Cardiac muscle cell (in vitro differentiated cells and primary cell): ENCODE results near the gene SERPINA5. TPM values are rescaled to one million over a fixed set of nuclear protein-coding genes. Genes with fewer than 3 reads are reported as not detected.
"Not testable (repeated sequence)": the region's sequence is repeated elsewhere in the genome, so short reads cannot be mapped to it uniquely, and the experiment has no call there.

Experiments
- DNase-seq, 2 donors: peaks; one replicate each; pipeline versions ENCODE4 v3.0.0 to v3.0.0-alpha.2; 2010 to 2017; ENCODE audit warnings: low read depth in 1 of 2, low spot score in 1 of 2
- H3K27ac ChIP-seq: fragments of 200-600 bp; sonication (generic); 2 replicates; pipeline ENCODE4 v1.5.1; 2016
- H3K27me3 ChIP-seq: fragments of 200-600 bp; sonication (generic); 2 replicates; pipeline ENCODE4 v1.6.0; 2016; ENCODE audit warnings: control low read depth
- H3K36me3 ChIP-seq: fragments of 200-600 bp; sonication (generic); 2 replicates; pipeline ENCODE4 v1.5.1; 2016; ENCODE audit warnings: control low read depth
- H3K4me1 ChIP-seq: fragments of 200-600 bp; sonication (generic); 2 replicates; pipeline ENCODE4 v1.8.1; 2017; ENCODE audit warnings: low read depth, mild to moderate bottlenecking, mixed run types
- H3K4me3 ChIP-seq: fragments of 200-600 bp; sonication (generic); 2 replicates; pipeline ENCODE4 v1.5.1; 2016; ENCODE audit warnings: mild to moderate bottlenecking
- H3K9me3 ChIP-seq: fragments of 200-600 bp; sonication (generic); 2 replicates; pipeline ENCODE4 v1.5.1; 2017; ENCODE audit warnings: low read depth, mild to moderate bottlenecking, control low read depth
- CTCF ChIP-seq: IDR thresholded peaks from 2 replicates; pipeline ENCODE4 v1.5.1; 2012; ENCODE audit warnings: low read depth, mild to moderate bottlenecking, low read length
- polyA plus RNA-seq: library from polyadenylated mRNA; unstranded; fragments of >200 nt; fragmentation: Nextera tagmentation; extraction: Ambion mirVana; gene quantifications from 2 replicates; pipeline ENCODE4 v1.2.1, GENCODE V29; 2016
- total RNA-seq: library from RNA; depleted of rRNA; stranded (reverse); fragments of >200 nt; gene quantifications from 2 replicates; pipeline ENCODE4 v1.2.3, GENCODE V29; 2016

The SERPINA5 gene
- total and polyA plus RNA-seq, 2 experiments from 2014 or later, result not detected

- H3K27ac ChIP-seq, result no peak overlapping the region
- H3K9me3 ChIP-seq, result no peaks in the 10 kb centered on the region
- H3K27me3 ChIP-seq, result no peaks in the 10 kb centered on the region
- no peaks in the 10 kb centered on the region for H3K4me1 ChIP-seq
- TF ChIP-seq CTCF, result no peak
- no peak overlapping the region for H3K4me3 ChIP-seq
- no peaks in the 10 kb centered on the region for H3K36me3 ChIP-seq
- no peak for DNase-seq
Observed at GRCh38 chr14:94573475-94574277, 7.5 kb upstream of the SERPINA5 start.

- no peak for TF ChIP-seq CTCF
Observed at GRCh38 chr14:94574336-94574735, 6.9 kb upstream of the SERPINA5 start.

GRCh38 chr14:94575730-94576585 is 5.3 kb upstream of the SERPINA5 start:
- Histone ChIP-seq H3K9me3 (no peaks in the 10 kb centered on the region), H3K27me3 (no peaks in the 10 kb centered on the region), H3K36me3 (no peaks in the 10 kb centered on the region), H3K4me1 (no peaks in the 10 kb centered on the region), H3K27ac (no peak overlapping the region), H3K4me3 (no peak overlapping the region)
- DNase-seq, result peak in 1 of 2 donors; percentile 77
- TF ChIP-seq CTCF, result no peak

More at GRCh38 chr14:94574336-94574735, 6.9 kb upstream of the SERPINA5 start:
- H3K4me3 ChIP-seq, result no peak overlapping the region
- no peak overlapping the region for H3K27ac ChIP-seq
- H3K36me3 ChIP-seq, result no peaks in the 10 kb centered on the region
- no peaks in the 10 kb centered on the region for H3K9me3 ChIP-seq
- no peak for DNase-seq
- H3K4me1 ChIP-seq, result no peaks in the 10 kb centered on the region
- no peaks in the 10 kb centered on the region for H3K27me3 ChIP-seq

GRCh38 chr14:94577472-94577871 is 3.8 kb upstream of the SERPINA5 start:
- not testable (repeated sequence) for H3K36me3 ChIP-seq, H3K27ac ChIP-seq

GRCh38 chr14:94578712-94579111 is 2.5 kb upstream of the SERPINA5 start:
- no peak for DNase-seq
- no peak for TF ChIP-seq CTCF
- Histone ChIP-seq H3K9me3 (no peaks in the 10 kb centered on the region), H3K27me3 (no peaks in the 10 kb centered on the region), H3K36me3 (no peaks in the 10 kb centered on the region), H3K4me1 (no peaks in the 10 kb centered on the region), H3K27ac (no peak overlapping the region), H3K4me3 (no peak overlapping the region)

More at GRCh38 chr14:94577472-94577871, 3.8 kb upstream of the SERPINA5 start:
- DNase-seq, H3K27me3 ChIP-seq, H3K4me3 ChIP-seq, H3K4me1 ChIP-seq, H3K9me3 ChIP-seq: not testable (repeated sequence)
